Type B pancreatic cell (in vitro differentiated cells): ENCODE measurements around the gene PIWIL4. TPM values are rescaled to one million over a fixed set of nuclear protein-coding genes. Genes with fewer than 3 reads are reported as not detected.

Experiments used
- DNase-seq: peaks from one replicate; pipeline ENCODE4 v3.0.0; 2021; ENCODE audit warnings: mixed read lengths; ENCODE audit not compliant: unreplicated experiment; ENCODE audit errors: extremely low spot score
- H3K27ac Mint-ChIP-seq: 2 replicates; pipeline ENCODE4 v1.8.0; 2021; ENCODE audit warnings: mild to moderate bottlenecking, mixed read lengths
- H3K27me3 Mint-ChIP-seq: 2 replicates; pipeline ENCODE4 v1.8.0; 2021; ENCODE audit warnings: mixed read lengths
- H3K36me3 Mint-ChIP-seq: 2 replicates; pipeline ENCODE4 v1.8.0; 2021; ENCODE audit warnings: mixed read lengths
- H3K4me1 Mint-ChIP-seq: one replicate; pipeline ENCODE4 v1.8.0; 2021; ENCODE audit warnings: mixed read lengths; ENCODE audit not compliant: unreplicated experiment
- H3K4me3 Mint-ChIP-seq: 2 replicates; pipeline ENCODE4 v1.8.0; 2021; ENCODE audit warnings: mild to moderate bottlenecking, mixed read lengths
- H3K9me3 Mint-ChIP-seq: 2 replicates; pipeline ENCODE4 v1.8.0; 2021; ENCODE audit warnings: mixed read lengths
- CTCF ChIP-seq: fragments of 200-600 bp; sonication (generic); conservative IDR thresholded peaks from 2 replicates; pipeline ENCODE4 v1.5.0; 2021; ENCODE audit warnings: antibody characterized with exemption, mild to moderate bottlenecking
- total RNA-seq: library from RNA; stranded (reverse); gene quantifications from 2 replicates; pipeline ENCODE4 v1.2.1, GENCODE V29; 2021; ENCODE audit warnings: low replicate concordance

PIWIL4 gene
- total RNA-seq, 1 donor from 2014 or later: 4.2 TPM

DNA sequence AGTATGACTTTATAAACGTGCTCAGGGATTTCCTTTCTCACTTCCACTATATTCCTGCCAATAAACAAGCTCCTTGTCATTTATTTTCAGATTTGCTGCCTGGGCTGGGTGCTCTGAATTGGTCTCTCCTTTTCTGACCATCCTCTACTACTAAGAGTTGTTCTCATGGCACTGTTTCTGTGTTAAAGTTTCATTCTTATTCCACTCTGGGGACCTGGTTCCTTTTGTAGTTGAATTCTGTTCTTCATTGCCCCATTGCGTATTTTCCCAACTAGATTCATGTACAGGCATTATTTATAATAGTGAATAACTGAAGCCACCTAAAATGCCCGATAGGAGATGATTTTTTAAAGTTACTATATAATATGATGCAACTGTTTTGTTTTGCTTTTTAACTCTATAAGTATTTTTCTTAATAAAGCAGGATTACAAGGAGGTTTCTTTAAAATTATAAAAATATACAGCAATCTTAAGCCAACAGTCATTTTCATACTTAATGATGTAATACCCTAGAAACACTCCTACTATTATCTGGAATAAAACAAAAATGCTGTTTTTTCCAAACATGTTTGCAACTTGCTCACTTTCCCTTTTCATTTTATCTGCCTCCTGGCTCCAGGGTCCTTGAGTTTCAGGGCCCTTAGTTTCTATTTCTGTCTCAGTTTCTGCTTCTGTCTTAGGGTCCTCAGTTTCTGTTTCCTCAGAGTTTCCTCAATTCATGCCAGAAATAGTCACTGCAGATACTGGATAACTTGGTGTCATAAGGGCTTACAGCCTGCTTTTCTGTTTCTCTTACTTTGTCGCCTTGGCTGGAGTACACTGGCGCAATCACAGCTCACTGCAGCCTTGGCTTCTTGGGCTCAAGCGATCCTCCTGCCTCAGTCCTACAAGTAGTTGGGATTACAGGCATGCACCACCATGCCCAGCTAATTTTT, 33.2 kb upstream of the PIWIL4 start:
- peaks cover 5% of the 10 kb centered on the region for H3K9me3 Mint-ChIP-seq
- no peak overlapping the region for H3K4me3 Mint-ChIP-seq
- no peaks in the 10 kb centered on the region for H3K36me3 Mint-ChIP-seq
- DNase-seq: no peak
- H3K27me3 Mint-ChIP-seq: no peaks in the 10 kb centered on the region
- no peaks in the 10 kb centered on the region for H3K4me1 Mint-ChIP-seq
- TF ChIP-seq CTCF: no peak
- no peak overlapping the region for H3K27ac Mint-ChIP-seq

DNA sequence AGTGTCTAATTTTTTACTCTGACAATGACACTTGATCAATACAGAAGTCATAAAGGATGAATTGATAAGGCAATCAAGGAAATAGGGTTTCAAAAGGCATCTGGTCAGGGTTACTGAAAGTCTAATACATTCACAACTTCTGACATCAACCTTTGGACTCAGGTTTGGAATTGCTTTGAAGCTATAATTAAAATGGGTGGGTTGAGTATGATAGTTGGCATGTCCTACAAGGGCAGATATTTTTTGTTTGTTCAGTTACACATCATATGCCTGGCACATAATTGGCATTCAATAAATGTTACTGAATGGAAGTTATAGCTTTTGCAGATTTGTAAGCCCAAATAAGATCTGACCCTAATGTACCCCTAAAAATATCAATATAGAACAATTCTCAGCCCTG, 30.8 kb upstream of the PIWIL4 start:
- H3K9me3 Mint-ChIP-seq: peaks cover 5% of the 10 kb centered on the region
- H3K4me3 Mint-ChIP-seq: no peak overlapping the region
- TF ChIP-seq CTCF: no peak
- H3K27ac Mint-ChIP-seq: no peak overlapping the region
- no peaks in the 10 kb centered on the region for H3K36me3 Mint-ChIP-seq
- H3K27me3 Mint-ChIP-seq: no peaks in the 10 kb centered on the region
- H3K4me1 Mint-ChIP-seq: no peaks in the 10 kb centered on the region
- DNase-seq: no peak

DNA sequence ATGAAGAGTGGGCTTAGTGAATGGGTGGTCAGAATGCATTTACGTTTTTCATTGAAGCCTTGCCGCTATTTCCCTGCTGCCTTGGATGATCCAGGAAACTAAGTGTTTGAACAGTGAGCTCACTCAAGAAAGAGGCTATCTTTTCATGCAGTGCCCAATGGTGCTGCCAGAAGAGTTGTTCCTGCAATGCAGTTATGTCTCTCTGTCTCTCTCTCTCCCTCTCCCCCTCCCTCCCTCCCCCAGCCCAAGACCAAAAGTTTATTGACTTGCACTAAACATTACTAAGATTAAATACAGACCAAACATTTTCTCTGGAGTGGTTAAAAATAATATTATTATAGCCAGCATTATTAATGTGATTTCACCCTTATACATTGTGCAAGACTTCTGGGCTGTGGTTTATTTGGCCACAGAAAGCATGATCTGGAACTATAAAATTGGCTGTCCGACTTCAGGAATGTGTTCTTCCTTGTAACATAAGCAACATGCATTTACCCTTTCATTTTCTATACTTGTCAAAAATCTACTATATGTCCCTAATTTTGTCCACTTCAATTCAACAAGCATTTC, 30.1 kb upstream of the PIWIL4 start:
- no peak for DNase-seq
- peak overlapping the region; percentile 42 for H3K27ac Mint-ChIP-seq
- H3K4me1 Mint-ChIP-seq: no peaks in the 10 kb centered on the region
- peak overlapping the region; percentile 29 for H3K4me3 Mint-ChIP-seq
- H3K9me3 Mint-ChIP-seq: peaks cover 5% of the 10 kb centered on the region
- no peak for TF ChIP-seq CTCF
- H3K27me3 Mint-ChIP-seq: no peaks in the 10 kb centered on the region
- H3K36me3 Mint-ChIP-seq: no peaks in the 10 kb centered on the region

GRCh38 chr11:94539420-94539819, 27.7 kb upstream of the PIWIL4 start:
- Mint-ChIP-seq H3K4me3 (peak overlapping the region; percentile 30), H3K27ac (peak overlapping the region; percentile 81), H3K27me3 (peaks cover 5% of the 10 kb centered on the region), H3K9me3 (peaks cover 11% of the 10 kb centered on the region), H3K36me3 (no peaks in the 10 kb centered on the region), H3K4me1 (peaks cover 10% of the 10 kb centered on the region)
- TF ChIP-seq CTCF: no peak
- no peak for DNase-seq

GRCh38 chr11:94543695-94544645, 23.2 kb upstream of the PIWIL4 start, which contains the start of gene FUT4:
FUT4 (plus strand) TSS chr11:94543921; CDS start chr11:94544134, 213 bp downstream.
- peak within 1 kb of the TSS; percentile 96 for H3K4me3 Mint-ChIP-seq
- peaks cover 5% of the 10 kb centered on the region for H3K27me3 Mint-ChIP-seq
- DNase-seq: peak; percentile 82
- H3K27ac Mint-ChIP-seq: peak within 1 kb of the TSS; percentile 98
- peaks cover 29% of the 10 kb centered on the region for H3K4me1 Mint-ChIP-seq
- H3K9me3 Mint-ChIP-seq: peaks cover 6% of the 10 kb centered on the region
- TF ChIP-seq CTCF: no peak
- peaks cover 13% of the 10 kb centered on the region for H3K36me3 Mint-ChIP-seq
